HepG2 (cell line): Measurements from ENCODE around the gene FHIT. TPM values are rescaled to one million over a fixed set of nuclear protein-coding genes. Genes with fewer than 3 reads are reported as not detected.

ENCODE experiments used
- ATAC-seq: fragments of 200-7000 bp; cut with Tn5 transposase; 3 replicates; pipeline ENCODE4 v1.9.1; 2020; ENCODE audit warnings: mild to moderate bottlenecking, moderate library complexity
- BruUV-seq: library from RNA; stranded (reverse); fragments of 400-500 nt; replicated peaks from 2 replicates; lab custom pipeline; 2021; lab: Mats Ljungman, UMichigan
- CTCF ChIA-PET: fragments of 300-600 bp; formaldehyde crosslinking; extraction: SDS; loops from one replicate; lab custom pipeline; 2021; ENCODE audit warnings: low total read pairs, inconsistent platforms, low intra/inter-chr PET ratio; lab: Yijun Ruan, JAX
- POLR2A ChIA-PET: fragments of 350-600 bp; sonication (Branson Sonifier 250); formaldehyde crosslinking; loops from one replicate; lab custom pipeline; 2020; ENCODE audit warnings: antibody characterized with exemption, inconsistent platforms; lab: Yijun Ruan, JAX
- DNase-seq: peaks from one replicate; pipeline ENCODE4 v3.0.0-alpha.2; 2015; ENCODE audit warnings: low spot score
- FAIRE-seq: peaks from 3 replicates; lab custom pipeline; 2011; peaks lifted over from hg19 to GRCh38; lab: Jason Lieb, UNC
- H2AFZ ChIP-seq: one replicate; pipeline ENCODE4 v1.6.1; 2011; ENCODE audit warnings: low read length, inconsistent platforms
- H3K27ac ChIP-seq: fragments of 300-600 bp; 3 replicates; pipeline ENCODE4 v1.8.0; 2011; ENCODE audit warnings: mixed run types, mild to moderate bottlenecking, mixed read lengths, low read length, inconsistent platforms; ENCODE audit not compliant: insufficient read depth; ENCODE audit errors: extremely low read length
- H3K27me3 ChIP-seq, 2 experiments: fragments of 200-600 bp in 1 of 2; 2 replicates in 1 of 2; 3 replicates in 1 of 2; pipeline versions ENCODE4 v1.6.0 to v1.8.0; 2011; ENCODE audit warnings: low read length in 2 of 2, mild to moderate bottlenecking in 2 of 2, moderate library complexity in 2 of 2, inconsistent platforms in 1 of 2; ENCODE audit not compliant: insufficient read depth in 2 of 2, control insufficient read depth in 1 of 2
- H3K36me3 ChIP-seq, 2 experiments: fragments of 200-600 bp in 1 of 2; replicated peaks in 1 of 2; 2 replicates in 1 of 2; 3 replicates in 1 of 2; pipeline versions ENCODE4 v1.5.1 to v1.8.0; 2011; ENCODE audit warnings: low read length in 2 of 2, inconsistent platforms in 1 of 2; ENCODE audit not compliant: insufficient read depth in 2 of 2, control insufficient read depth in 1 of 2
- H3K4me1 ChIP-seq: 2 replicates; pipeline ENCODE4 v1.5.1; 2012; ENCODE audit warnings: low read length, inconsistent platforms; ENCODE audit not compliant: insufficient read depth
- H3K4me2 ChIP-seq: 2 replicates; pipeline ENCODE4 v1.6.0; 2011; ENCODE audit warnings: low read depth, low read length, inconsistent platforms
- H3K4me3 ChIP-seq, 3 experiments: fragments of 200-600 bp in 1 of 3; sonication (generic), shearing (Covaris generic) in 1 of 3; replicated peaks in 1 of 3; 2 replicates each; pipeline ENCODE4 v1.5.1; 2011 to 2016; ENCODE audit warnings: low read length in 3 of 3, inconsistent platforms in 2 of 3, low read depth in 2 of 3, mild to moderate bottlenecking in 2 of 3, control low read depth in 1 of 3, mixed read lengths in 1 of 3; ENCODE audit not compliant: insufficient read depth in 1 of 3
- H3K79me2 ChIP-seq: one replicate; pipeline ENCODE4 v1.6.1; 2011; ENCODE audit warnings: low read length, inconsistent platforms; ENCODE audit not compliant: insufficient read depth
- H3K9ac ChIP-seq: 2 replicates; pipeline ENCODE4 v1.6.0; 2011; ENCODE audit warnings: mild to moderate bottlenecking, low read depth, low read length, inconsistent platforms; ENCODE audit not compliant: insufficient read depth
- H3K9me3 ChIP-seq: 2 replicates; pipeline ENCODE4 v1.5.1; 2012; ENCODE audit warnings: mild to moderate bottlenecking, low read length
- H4K20me1 ChIP-seq: 2 replicates; pipeline ENCODE4 v1.6.0; 2011; ENCODE audit warnings: inconsistent platforms, mild to moderate bottlenecking, low read length, moderate library complexity; ENCODE audit not compliant: insufficient read depth
- ARID4A ChIP-seq: sonication (generic); formaldehyde crosslinking; IDR thresholded peaks from 2 replicates; pipeline ENCODE4 v1.5.0; 2020; ENCODE audit warnings: mild to moderate bottlenecking, missing genetic modification reagents, borderline replicate concordance
- CREB1 ChIP-seq, 2 experiments: fragments of 450-650 bp in 1 of 2; IDR thresholded peaks; 2 replicates each; pipeline ENCODE4 v1.6.1; 2016 to 2017; ENCODE audit warnings: control low read depth in 1 of 2, mild to moderate bottlenecking in 1 of 2, missing compliant biosample characterization in 1 of 2, missing genetic modification characterization in 1 of 2
- FOSL2 ChIP-seq: sonication (generic); formaldehyde crosslinking; IDR thresholded peaks from 2 replicates; pipeline ENCODE4 v1.4.0; 2020; ENCODE audit warnings: missing genetic modification reagents
- MZF1 ChIP-seq: sonication (generic); formaldehyde crosslinking; IDR thresholded peaks from 2 replicates; pipeline ENCODE4 v1.8.1; 2023; ENCODE audit warnings: mild to moderate bottlenecking, missing genetic modification reagents, borderline replicate concordance
- REPIN1 ChIP-seq: sonication (generic); formaldehyde crosslinking; IDR thresholded peaks from 2 replicates; pipeline ENCODE4 v1.8.0; 2022; ENCODE audit warnings: missing genetic modification reagents, low read depth, mild to moderate bottlenecking, borderline replicate concordance
- TCF7L2 ChIP-seq: IDR thresholded peaks from 2 replicates; pipeline ENCODE4 v1.6.1; 2011; ENCODE audit warnings: mild to moderate bottlenecking, low read depth, low read length, moderate library complexity
- ZNF670 ChIP-seq: sonication (generic); formaldehyde crosslinking; IDR thresholded peaks from 2 replicates; pipeline ENCODE4 v1.8.0; 2022; ENCODE audit warnings: mild to moderate bottlenecking, missing genetic modification reagents, borderline replicate concordance
- WGBS: methylation state at CpG from one replicate; pipeline ENCODE4 v1.1.6; 2017; ENCODE audit warnings: low lambda C conversion rate; 5-methylcytosine and 5-hydroxymethylcytosine counted together
- in situ Hi-C: cut with HindIII; loops from 2 replicates; pipeline ENCODE4 v1.10.0; 2017; ENCODE audit warnings: low pct_unique_long_range_greater_than_20kb; ENCODE audit not compliant: extremely low pct_ligation_motif_present
- intact Hi-C: fragments of 100-400 bp; cut with micrococcal nuclease; formaldehyde crosslinking; loops from one replicate; pipeline ENCODE4 v1.10.0; 2022; ENCODE audit not compliant: unreplicated experiment
- polyA plus RNA-seq, 8 experiments: library from polyadenylated mRNA; depleted of rRNA in 3 of 8; stranded (reverse) in 7 of 8; unstranded in 1 of 8; fragments of >200 nt; fragmentation: Illumina TruSeq in 4 of 8; extraction: Trizol in 4 of 8; gene quantifications; 2 replicates each; pipeline versions ENCODE4 v1.2.1 to v1.2.3, GENCODE V29; 2011 to 2016; ENCODE audit warnings: low read depth in 4 of 8, missing spikeins in 1 of 8, mixed read lengths in 1 of 8; ENCODE audit not compliant: insufficient read depth in 1 of 8
- total RNA-seq, 5 experiments: library from RNA; depleted of rRNA; stranded (reverse); fragments of >200 nt; fragmentation: Illumina TruSeq; extraction: Trizol; gene quantifications; 2 replicates each; pipeline ENCODE4 v1.2.3, GENCODE V29; 2016; ENCODE audit warnings: low read depth in 1 of 5

The FHIT gene
- total and polyA plus RNA-seq, 2 of the 13 experiments (the other 11 are each of a cell fraction or from before 2014, with no cell fraction given): 4.0 to 4.6 TPM

- POLR2A ChIA-PET: no interaction called here
- Histone ChIP-seq H3K79me2 (no peaks in the 10 kb centered on the region), H3K36me3 (no peaks in the 10 kb centered on the region), H3K27ac (no peak overlapping the region), H3K4me2 (no peak overlapping the region), H3K4me1 (no peaks in the 10 kb centered on the region), H4K20me1 (no peaks in the 10 kb centered on the region), H3K27me3 (no peaks in the 10 kb centered on the region; a peak in 2 of 5 replicates), H3K9me3 (no peaks in the 10 kb centered on the region), H3K9ac (no peak overlapping the region), H3K4me3 (no peak overlapping the region), H2AFZ (no peak overlapping the region)
- no TSS peak for BruUV-seq
- in situ Hi-C loops (no loop called here), intact Hi-C loops (no loop called here)
- ATAC-seq: no peak
- no peak for FAIRE-seq
- DNase-seq: no peak
- CTCF ChIA-PET: no interaction called here
- TF ChIP-seq REPIN1 (CRISPR knock-in tag): no peak
- 6% methylated on average over 2 of the region's 2 CpGs for WGBS
These were observed 660.0 kb downstream of the FHIT start for GRCh38 chr3:60591267-60591666.

GRCh38 chr3:60588806-60589205 is 662.4 kb downstream of the FHIT start:
- ATAC-seq (no peak), FAIRE-seq (no peak), DNase-seq (no peak)
- in situ Hi-C loops (no loop called here), intact Hi-C loops (no loop called here)
- ChIA-PET POLR2A (no interaction called here), CTCF (no interaction called here)
- H3K4me3 ChIP-seq: no peak overlapping the region
- H3K4me1 ChIP-seq: no peaks in the 10 kb centered on the region
- no peaks in the 10 kb centered on the region for H3K36me3 ChIP-seq
- H3K27me3 ChIP-seq: no peaks in the 10 kb centered on the region
- no peak overlapping the region for H3K27ac ChIP-seq
- WGBS: 10% methylated on average over 3 of the region's 3 CpGs
- H3K9me3 ChIP-seq: no peaks in the 10 kb centered on the region
- TF ChIP-seq CREB1 (IDR thresholded peaks at IDR 0.05): 0 out of 2 replicates have a peak, but pooled peaks have one; percentile 25
- TF ChIP-seq CREB1 (CRISPR knock-in tag; IDR thresholded peaks at IDR 0.05): no peak
- TF ChIP-seq MZF1 (CRISPR knock-in tag): no peak
- TF ChIP-seq ZNF670 (CRISPR knock-in tag): no peak
- TF ChIP-seq TCF7L2: no peak
- TF ChIP-seq FOSL2 (CRISPR knock-in tag): peak; percentile 69
- TF ChIP-seq ARID4A (CRISPR knock-in tag): no peak
- no peak overlapping the region for H3K4me2 ChIP-seq
- H3K79me2 ChIP-seq: no peaks in the 10 kb centered on the region
- no peaks in the 10 kb centered on the region for H4K20me1 ChIP-seq
- no TSS peak for BruUV-seq
- no peak overlapping the region for H3K9ac ChIP-seq
- H2AFZ ChIP-seq: no peak overlapping the region
